GM12878 (cell line): ENCODE data around the gene PRKAB1.

Experiments
- BACH1 ChIP-seq: fragments of 450-650 bp; IDR thresholded peaks from 2 replicates; pipeline ENCODE4 v1.6.1; 2017; ENCODE audit warnings: mild to moderate bottlenecking, borderline replicate concordance
- FOXM1 ChIP-seq: IDR thresholded peaks from 2 replicates; pipeline ENCODE4 v1.6.1; 2012; ENCODE audit warnings: low read depth, mild to moderate bottlenecking, inconsistent platforms, low read length, moderate library complexity
- RB1 ChIP-seq: fragments of 450-650 bp; formaldehyde crosslinking; IDR thresholded peaks from 2 replicates; pipeline ENCODE4 v1.6.1; 2017; ENCODE audit warnings: mild to moderate bottlenecking, borderline replicate concordance
- YY1 ChIP-seq: IDR thresholded peaks from 2 replicates; pipeline ENCODE4 v1.6.1; 2011; ENCODE audit warnings: low read depth, mild to moderate bottlenecking, low read length
- TF ChIP-seq, protein P1 (sequence below): IDR thresholded peaks from 2 replicates; pipeline ENCODE4 v1.6.1; 2011; ENCODE audit warnings: low read depth, low read length, improper control_type of control experiment, borderline replicate concordance

DNA sequence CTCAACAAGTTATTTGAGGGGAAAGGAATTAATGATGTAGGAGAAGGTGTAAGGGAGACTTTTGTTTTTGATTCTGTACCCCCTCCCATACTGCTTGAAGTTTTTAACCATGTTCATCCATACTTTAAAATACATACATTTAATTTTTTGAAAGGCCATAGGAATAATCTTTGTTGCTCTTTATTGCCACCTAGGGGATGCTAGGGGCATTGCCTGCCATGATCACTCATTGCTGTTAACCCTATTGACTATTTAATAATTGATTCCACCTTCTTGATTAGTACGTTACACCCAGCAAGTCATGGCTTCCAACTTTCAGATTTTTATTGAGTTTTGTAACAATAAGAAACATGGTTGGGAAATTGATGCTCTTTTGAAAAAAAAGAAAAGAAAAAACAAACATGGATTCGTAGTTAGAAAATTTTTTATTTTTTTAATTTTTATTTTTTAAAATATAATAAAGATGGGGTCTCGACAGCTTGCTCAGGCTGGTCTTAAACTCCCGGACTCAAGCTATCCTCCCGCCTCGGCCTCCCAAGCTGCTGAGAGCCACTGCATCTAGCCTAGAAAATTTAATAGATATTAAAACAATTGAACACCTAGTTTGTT, 8.5 kb upstream of the PRKAB1 start:
- TF ChIP-seq YY1 = no peak
- TF ChIP-seq FOXM1 = no peak
- TF ChIP-seq, protein P1, sequence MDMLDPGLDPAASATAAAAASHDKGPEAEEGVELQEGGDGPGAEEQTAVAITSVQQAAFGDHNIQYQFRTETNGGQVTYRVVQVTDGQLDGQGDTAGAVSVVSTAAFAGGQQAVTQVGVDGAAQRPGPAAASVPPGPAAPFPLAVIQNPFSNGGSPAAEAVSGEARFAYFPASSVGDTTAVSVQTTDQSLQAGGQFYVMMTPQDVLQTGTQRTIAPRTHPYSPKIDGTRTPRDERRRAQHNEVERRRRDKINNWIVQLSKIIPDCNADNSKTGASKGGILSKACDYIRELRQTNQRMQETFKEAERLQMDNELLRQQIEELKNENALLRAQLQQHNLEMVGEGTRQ = no peak
- no peak for TF ChIP-seq RB1
- no peak for TF ChIP-seq BACH1
